ENCODE measurements around the gene PECR. TPM values are rescaled to one million over a fixed set of nuclear protein-coding genes. Genes with fewer than 3 reads are reported as not detected.
"Not testable (repeated sequence)": the region's sequence is repeated elsewhere in the genome, so short reads cannot be mapped to it uniquely, and the experiment has no call there.

The PECR gene
- total RNA-seq, 1 experiment from 2014 or later = 13.9 TPM

DNA sequence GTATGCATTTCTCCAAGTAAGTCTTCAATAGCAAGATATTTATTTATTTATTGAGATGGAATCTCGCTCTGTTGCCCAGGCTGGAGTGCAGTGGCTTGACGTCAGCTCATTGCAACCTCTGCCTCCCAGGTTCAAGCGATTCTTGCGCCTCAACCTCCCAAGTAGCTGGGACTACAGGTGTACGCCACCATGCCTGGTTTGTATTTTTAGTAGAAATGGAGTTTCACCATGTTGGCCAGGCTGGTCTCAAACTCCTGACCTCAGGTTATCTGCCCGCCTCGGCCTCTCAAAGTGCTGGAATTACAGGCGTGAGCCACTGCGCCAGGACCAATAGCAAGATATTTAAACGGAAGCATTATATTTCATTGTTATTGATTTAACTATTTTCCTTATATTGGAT is 1.6 kb downstream of the PECR start:
- 0 out of 2 replicates have a peak overlapping the region, but pooled peaks have one; percentile 16 for H3K4me3 Mint-ChIP-seq
- H3K27ac Mint-ChIP-seq; H3K27me3 Mint-ChIP-seq (ENCODE audit: low read depth); H3K36me3 Mint-ChIP-seq; DNase-seq (ENCODE audit: low spot score); POLR2A ChIA-PET; ATAC-seq; CTCF ChIA-PET; H3K9me3 Mint-ChIP-seq: not testable (repeated sequence)
- peaks cover 39% of the 10 kb centered on the region for H3K4me1 Mint-ChIP-seq

DNA sequence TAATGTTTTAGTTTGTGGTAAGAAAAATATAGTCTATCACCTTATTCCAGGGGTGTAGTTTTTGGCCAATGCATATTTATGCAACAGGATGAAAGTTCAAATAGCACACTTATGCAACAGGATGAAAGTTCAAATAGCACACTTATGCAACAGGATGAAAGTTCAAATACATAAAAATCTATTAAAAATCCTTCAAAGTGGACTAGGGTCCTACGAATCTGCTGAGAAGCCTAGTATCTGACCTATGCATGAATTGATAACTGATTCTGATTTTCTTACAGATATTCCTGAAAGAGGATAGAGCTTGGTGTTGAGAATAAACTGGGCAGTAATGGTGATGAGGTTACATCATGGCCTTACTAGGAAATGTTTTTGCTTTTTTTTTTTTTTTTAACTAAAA is 2.8 kb downstream of the PECR start:
- Mint-ChIP-seq H3K9me3 (no peaks in the 10 kb centered on the region), H3K4me3 (no peak overlapping the region), H3K27me3 (ENCODE audit: low read depth) (no peaks in the 10 kb centered on the region), H3K36me3 (no peaks in the 10 kb centered on the region), H3K4me1 (peaks cover 28% of the 10 kb centered on the region), H3K27ac (no peak overlapping the region)
- DNase-seq (ENCODE audit: low spot score) (no peak), ATAC-seq (no peak)
- CTCF ChIA-PET = interaction anchor here (1.0 kb wide), 1 partner anchor 36 kb away, joined by 3 read pairs; no protein-coding TSS in a partner anchor
- POLR2A ChIA-PET = no interaction called here
- TF ChIP-seq GABPB1 (CRISPR knock-in tag; IDR thresholded peaks at IDR 0.05) (peak; percentile 98), ZBTB21 (CRISPR knock-in tag; IDR thresholded peaks at IDR 0.05; ENCODE audit: borderline replicate concordance) (no peak)
- TF ChIP-seq, protein P1, sequence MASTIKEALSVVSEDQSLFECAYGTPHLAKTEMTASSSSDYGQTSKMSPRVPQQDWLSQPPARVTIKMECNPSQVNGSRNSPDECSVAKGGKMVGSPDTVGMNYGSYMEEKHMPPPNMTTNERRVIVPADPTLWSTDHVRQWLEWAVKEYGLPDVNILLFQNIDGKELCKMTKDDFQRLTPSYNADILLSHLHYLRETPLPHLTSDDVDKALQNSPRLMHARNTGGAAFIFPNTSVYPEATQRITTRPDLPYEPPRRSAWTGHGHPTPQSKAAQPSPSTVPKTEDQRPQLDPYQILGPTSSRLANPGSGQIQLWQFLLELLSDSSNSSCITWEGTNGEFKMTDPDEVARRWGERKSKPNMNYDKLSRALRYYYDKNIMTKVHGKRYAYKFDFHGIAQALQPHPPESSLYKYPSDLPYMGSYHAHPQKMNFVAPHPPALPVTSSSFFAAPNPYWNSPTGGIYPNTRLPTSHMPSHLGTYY (CRISPR knock-in tag; IDR thresholded peaks at IDR 0.05) = no peak
- TF ChIP-seq, protein P2, sequence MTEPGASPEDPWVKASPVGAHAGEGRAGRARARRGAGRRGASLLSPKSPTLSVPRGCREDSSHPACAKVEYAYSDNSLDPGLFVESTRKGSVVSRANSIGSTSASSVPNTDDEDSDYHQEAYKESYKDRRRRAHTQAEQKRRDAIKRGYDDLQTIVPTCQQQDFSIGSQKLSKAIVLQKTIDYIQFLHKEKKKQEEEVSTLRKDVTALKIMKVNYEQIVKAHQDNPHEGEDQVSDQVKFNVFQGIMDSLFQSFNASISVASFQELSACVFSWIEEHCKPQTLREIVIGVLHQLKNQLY (CRISPR knock-in tag; IDR thresholded peaks at IDR 0.05) = no peak

GRCh38 chr2:216075510-216076485 is 5.8 kb downstream of the PECR start:
- DNase-seq (ENCODE audit: low spot score) (no peak), ATAC-seq (no peak)
- H3K27ac Mint-ChIP-seq = 0 out of 2 replicates have a peak overlapping the region, but pooled peaks have one; percentile 38
- peaks cover 4% of the 10 kb centered on the region for H3K4me1 Mint-ChIP-seq
- TF ChIP-seq, protein P3, sequence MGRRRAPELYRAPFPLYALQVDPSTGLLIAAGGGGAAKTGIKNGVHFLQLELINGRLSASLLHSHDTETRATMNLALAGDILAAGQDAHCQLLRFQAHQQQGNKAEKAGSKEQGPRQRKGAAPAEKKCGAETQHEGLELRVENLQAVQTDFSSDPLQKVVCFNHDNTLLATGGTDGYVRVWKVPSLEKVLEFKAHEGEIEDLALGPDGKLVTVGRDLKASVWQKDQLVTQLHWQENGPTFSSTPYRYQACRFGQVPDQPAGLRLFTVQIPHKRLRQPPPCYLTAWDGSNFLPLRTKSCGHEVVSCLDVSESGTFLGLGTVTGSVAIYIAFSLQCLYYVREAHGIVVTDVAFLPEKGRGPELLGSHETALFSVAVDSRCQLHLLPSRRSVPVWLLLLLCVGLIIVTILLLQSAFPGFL (CRISPR knock-in tag; IDR thresholded peaks at IDR 0.05; ENCODE audit: borderline replicate concordance) = no peak
- TF ChIP-seq, protein P4, sequence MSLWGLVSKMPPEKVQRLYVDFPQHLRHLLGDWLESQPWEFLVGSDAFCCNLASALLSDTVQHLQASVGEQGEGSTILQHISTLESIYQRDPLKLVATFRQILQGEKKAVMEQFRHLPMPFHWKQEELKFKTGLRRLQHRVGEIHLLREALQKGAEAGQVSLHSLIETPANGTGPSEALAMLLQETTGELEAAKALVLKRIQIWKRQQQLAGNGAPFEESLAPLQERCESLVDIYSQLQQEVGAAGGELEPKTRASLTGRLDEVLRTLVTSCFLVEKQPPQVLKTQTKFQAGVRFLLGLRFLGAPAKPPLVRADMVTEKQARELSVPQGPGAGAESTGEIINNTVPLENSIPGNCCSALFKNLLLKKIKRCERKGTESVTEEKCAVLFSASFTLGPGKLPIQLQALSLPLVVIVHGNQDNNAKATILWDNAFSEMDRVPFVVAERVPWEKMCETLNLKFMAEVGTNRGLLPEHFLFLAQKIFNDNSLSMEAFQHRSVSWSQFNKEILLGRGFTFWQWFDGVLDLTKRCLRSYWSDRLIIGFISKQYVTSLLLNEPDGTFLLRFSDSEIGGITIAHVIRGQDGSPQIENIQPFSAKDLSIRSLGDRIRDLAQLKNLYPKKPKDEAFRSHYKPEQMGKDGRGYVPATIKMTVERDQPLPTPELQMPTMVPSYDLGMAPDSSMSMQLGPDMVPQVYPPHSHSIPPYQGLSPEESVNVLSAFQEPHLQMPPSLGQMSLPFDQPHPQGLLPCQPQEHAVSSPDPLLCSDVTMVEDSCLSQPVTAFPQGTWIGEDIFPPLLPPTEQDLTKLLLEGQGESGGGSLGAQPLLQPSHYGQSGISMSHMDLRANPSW (CRISPR knock-in tag; conservative IDR thresholded peaks at IDR 0.05; ENCODE audit: low read depth) = no peak
- TF ChIP-seq MYBL2 (CRISPR knock-in tag; IDR thresholded peaks at IDR 0.05) (no peak), TEAD4 (CRISPR knock-in tag; IDR thresholded peaks at IDR 0.05) (no peak), ZNF138 (CRISPR knock-in tag; conservative IDR thresholded peaks at IDR 0.05) (no peak), MAX (CRISPR knock-in tag; IDR thresholded peaks at IDR 0.05) (no peak), AR (CRISPR knock-in tag; IDR thresholded peaks at IDR 0.05) (no peak), RELA (CRISPR knock-in tag; IDR thresholded peaks at IDR 0.05; ENCODE audit: borderline replicate concordance) (no peak), ZBTB21 (CRISPR knock-in tag; IDR thresholded peaks at IDR 0.05; ENCODE audit: borderline replicate concordance) (no peak), ZNF396 (CRISPR knock-in tag; IDR thresholded peaks at IDR 0.05; ENCODE audit: borderline replicate concordance) (no peak), OVOL2 (CRISPR knock-in tag; IDR thresholded peaks at IDR 0.05; ENCODE audit: borderline replicate concordance) (no peak), CREM (CRISPR knock-in tag; IDR thresholded peaks at IDR 0.05) (no peak), ZNF263 (CRISPR knock-in tag; IDR thresholded peaks at IDR 0.05; ENCODE audit: low read depth) (no peak)
- ChIA-PET POLR2A (no interaction called here), CTCF (interaction anchor here (1.0 kb wide), 1 partner anchor 38 kb away, joined by 4 read pairs; no protein-coding TSS in a partner anchor)
- H3K9me3 Mint-ChIP-seq = no peaks in the 10 kb centered on the region
- no peak overlapping the region for H3K4me3 Mint-ChIP-seq
- H3K27me3 Mint-ChIP-seq (ENCODE audit: low read depth) = no peaks in the 10 kb centered on the region
- H3K36me3 Mint-ChIP-seq = no peaks in the 10 kb centered on the region
